ENCODE measurements around the gene LRTM2.

Gene LRTM2

DNA sequence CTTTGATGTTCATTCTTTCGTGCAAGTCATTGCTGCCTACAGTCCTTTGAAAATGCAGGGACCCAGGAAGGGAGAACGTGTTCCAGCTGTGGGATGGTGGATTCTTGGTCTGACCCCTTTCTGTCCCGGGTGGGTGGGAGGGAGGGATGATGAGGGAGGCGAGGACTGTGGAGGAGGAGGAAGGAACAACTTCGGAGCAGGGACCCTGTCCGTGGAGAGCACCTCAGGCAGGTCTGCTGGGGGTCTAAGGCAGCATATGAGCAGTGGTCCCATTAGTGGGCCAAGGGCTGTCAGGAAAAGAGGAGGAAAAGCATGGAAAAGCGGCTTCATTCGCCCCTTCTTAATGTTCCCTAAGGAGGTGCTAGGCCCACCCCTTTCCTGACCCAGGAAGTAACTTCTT lies 62.0 kb downstream of the LRTM2 start:
- TF ChIP-seq, protein P1, sequence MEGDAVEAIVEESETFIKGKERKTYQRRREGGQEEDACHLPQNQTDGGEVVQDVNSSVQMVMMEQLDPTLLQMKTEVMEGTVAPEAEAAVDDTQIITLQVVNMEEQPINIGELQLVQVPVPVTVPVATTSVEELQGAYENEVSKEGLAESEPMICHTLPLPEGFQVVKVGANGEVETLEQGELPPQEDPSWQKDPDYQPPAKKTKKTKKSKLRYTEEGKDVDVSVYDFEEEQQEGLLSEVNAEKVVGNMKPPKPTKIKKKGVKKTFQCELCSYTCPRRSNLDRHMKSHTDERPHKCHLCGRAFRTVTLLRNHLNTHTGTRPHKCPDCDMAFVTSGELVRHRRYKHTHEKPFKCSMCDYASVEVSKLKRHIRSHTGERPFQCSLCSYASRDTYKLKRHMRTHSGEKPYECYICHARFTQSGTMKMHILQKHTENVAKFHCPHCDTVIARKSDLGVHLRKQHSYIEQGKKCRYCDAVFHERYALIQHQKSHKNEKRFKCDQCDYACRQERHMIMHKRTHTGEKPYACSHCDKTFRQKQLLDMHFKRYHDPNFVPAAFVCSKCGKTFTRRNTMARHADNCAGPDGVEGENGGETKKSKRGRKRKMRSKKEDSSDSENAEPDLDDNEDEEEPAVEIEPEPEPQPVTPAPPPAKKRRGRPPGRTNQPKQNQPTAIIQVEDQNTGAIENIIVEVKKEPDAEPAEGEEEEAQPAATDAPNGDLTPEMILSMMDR (IDR thresholded peaks at IDR 0.05; ENCODE audit: borderline replicate concordance, control extremely low read depth, extremely low read depth, insufficient read depth, missing control alignments): no peak
- DNase-seq (ENCODE audit: low spot score): peak; percentile 4
- in situ Hi-C loops (cut with MboI; ENCODE audit: low sequenced_read_pairs, unreplicated experiment): no loop called here

- in situ Hi-C loops (cut with MboI; ENCODE audit: low sequenced_read_pairs, unreplicated experiment): no loop called here
- peak; percentile 5 for DNase-seq (ENCODE audit: low spot score)
- TF ChIP-seq, protein P1 (IDR thresholded peaks at IDR 0.05; ENCODE audit: borderline replicate concordance, control extremely low read depth, extremely low read depth, insufficient read depth, missing control alignments): no peak
Measured at GRCh38 chr12:1882850-1883470, 62.6 kb downstream of the LRTM2 start.

DNA sequence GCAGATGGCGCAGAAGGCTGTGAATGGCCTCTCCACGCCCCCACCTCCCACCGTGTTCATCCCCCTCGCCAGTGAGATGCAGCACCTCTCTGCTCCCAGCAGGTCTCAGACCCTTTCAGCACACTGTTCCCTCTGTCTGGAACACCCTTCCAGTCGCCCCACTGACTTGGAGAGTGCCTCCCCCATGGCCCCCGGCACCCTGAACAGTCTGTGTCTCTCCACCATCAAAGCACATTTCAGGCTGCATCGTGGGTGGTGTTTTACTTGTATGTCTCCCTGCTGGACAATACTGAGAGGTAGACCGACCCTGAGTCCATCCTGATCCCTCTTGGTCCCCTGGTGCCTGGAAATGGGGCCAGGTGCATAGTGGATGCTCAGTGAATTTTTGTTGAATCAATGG lies 63.1 kb downstream of the LRTM2 start:
- in situ Hi-C loops (cut with MboI; ENCODE audit: low sequenced_read_pairs, unreplicated experiment): no loop called here
- TF ChIP-seq, protein P1 (IDR thresholded peaks at IDR 0.05; ENCODE audit: borderline replicate concordance, control extremely low read depth, extremely low read depth, insufficient read depth, missing control alignments): no peak

GRCh38 chr12:1884651-1885050 lies 64.3 kb downstream of the LRTM2 start:
- TF ChIP-seq, protein P1 (IDR thresholded peaks at IDR 0.05; ENCODE audit: borderline replicate concordance, control extremely low read depth, extremely low read depth, insufficient read depth, missing control alignments): no peak
- in situ Hi-C loops (cut with MboI; ENCODE audit: low sequenced_read_pairs, unreplicated experiment): no loop called here
- peak; percentile 6 for DNase-seq (ENCODE audit: low spot score)

More for the DNA sequence above, 63.1 kb downstream of the LRTM2 start:
- DNase-seq (ENCODE audit: low spot score): no peak

DNA sequence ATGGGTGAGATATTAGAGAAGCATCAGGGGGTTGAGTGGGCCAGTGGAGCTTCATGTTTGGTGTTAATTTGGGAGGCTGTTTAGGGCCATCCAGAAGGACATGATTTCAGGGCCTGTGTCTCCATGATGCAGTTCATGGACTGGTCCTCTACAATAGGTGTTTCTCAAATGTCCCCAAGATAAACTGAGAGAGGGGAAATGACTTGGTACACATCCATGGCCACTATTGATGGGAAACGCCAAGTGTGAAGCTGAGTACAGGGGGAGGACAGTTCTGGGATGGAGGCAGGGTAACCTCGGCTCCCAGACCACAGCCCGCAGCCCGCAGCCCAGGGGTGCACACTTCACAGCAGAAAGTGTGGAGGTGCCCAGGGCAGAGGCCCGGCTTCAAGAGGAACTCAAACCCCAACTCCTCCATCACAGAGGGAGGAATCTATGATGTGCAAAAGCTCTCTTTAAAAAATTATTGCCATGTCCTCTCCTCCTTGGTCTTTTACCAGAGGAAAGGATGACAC lies 64.8 kb downstream of the LRTM2 start:
- in situ Hi-C loops (cut with MboI; ENCODE audit: low sequenced_read_pairs, unreplicated experiment): no loop called here
- TF ChIP-seq, protein P1 (IDR thresholded peaks at IDR 0.05; ENCODE audit: borderline replicate concordance, control extremely low read depth, extremely low read depth, insufficient read depth, missing control alignments): no peak
- no peak for DNase-seq (ENCODE audit: low spot score)

GRCh38 chr12:1885599-1886245 lies 65.4 kb downstream of the LRTM2 start:
- DNase-seq (ENCODE audit: low spot score): peak; percentile 3
- in situ Hi-C loops (cut with MboI; ENCODE audit: low sequenced_read_pairs, unreplicated experiment): no loop called here
- TF ChIP-seq, protein P1 (IDR thresholded peaks at IDR 0.05; ENCODE audit: borderline replicate concordance, control extremely low read depth, extremely low read depth, insufficient read depth, missing control alignments): no peak
